Prostate gland (tissue), 2 donors: ENCODE measurements around the gene KPNA4.

Experiments
- POLR2AphosphoS5 ChIP-seq: sonication (generic); formaldehyde crosslinking; IDR thresholded peaks from one replicate; pipeline ENCODE4 v1.6.1; 2017; ENCODE audit warnings: antibody characterized with exemption
- TF ChIP-seq, protein P1 (sequence below), 4 experiments: fragments of 200-600 bp in 2 of 4; fragments of 450-650 bp in 2 of 4; sonication (generic) in 2 of 4; IDR thresholded peaks; 1 replicate in 3 of 4; 2 replicates in 1 of 4; pipeline ENCODE4 v1.5.1; 2016 to 2019; ENCODE audit warnings: antibody characterized with exemption in 4 of 4, mild to moderate bottlenecking in 2 of 4, moderate library complexity in 2 of 4

DNA sequence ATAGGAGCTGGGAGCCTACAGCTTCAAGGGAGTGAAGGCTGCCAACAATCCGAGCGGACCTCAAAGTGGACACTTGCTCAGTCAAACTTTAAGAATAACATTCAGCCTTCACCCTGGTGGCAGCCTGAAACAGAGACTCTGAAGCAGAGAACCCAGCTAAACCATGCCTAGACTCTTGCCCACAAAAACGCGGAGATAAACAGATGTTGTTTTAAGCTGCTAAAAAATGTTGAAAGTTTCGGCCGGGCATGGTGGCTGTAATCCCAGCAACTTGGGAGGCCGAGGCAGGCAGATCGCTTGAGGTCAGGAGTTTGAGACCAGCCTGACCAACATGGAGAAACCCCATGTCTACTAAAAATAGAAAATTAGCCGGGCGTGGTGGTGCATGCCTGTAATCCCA lies 86.0 kb downstream of the KPNA4 start:
- TF ChIP-seq, protein P1, sequence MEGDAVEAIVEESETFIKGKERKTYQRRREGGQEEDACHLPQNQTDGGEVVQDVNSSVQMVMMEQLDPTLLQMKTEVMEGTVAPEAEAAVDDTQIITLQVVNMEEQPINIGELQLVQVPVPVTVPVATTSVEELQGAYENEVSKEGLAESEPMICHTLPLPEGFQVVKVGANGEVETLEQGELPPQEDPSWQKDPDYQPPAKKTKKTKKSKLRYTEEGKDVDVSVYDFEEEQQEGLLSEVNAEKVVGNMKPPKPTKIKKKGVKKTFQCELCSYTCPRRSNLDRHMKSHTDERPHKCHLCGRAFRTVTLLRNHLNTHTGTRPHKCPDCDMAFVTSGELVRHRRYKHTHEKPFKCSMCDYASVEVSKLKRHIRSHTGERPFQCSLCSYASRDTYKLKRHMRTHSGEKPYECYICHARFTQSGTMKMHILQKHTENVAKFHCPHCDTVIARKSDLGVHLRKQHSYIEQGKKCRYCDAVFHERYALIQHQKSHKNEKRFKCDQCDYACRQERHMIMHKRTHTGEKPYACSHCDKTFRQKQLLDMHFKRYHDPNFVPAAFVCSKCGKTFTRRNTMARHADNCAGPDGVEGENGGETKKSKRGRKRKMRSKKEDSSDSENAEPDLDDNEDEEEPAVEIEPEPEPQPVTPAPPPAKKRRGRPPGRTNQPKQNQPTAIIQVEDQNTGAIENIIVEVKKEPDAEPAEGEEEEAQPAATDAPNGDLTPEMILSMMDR (IDR thresholded peaks at IDR 0.05), result no peak
- no peak for TF ChIP-seq POLR2AphosphoS5
